NCI-H146 treated with DMSO at 0.1 percent for 48 hours (cell line): ENCODE measurements around the gene KRTAP10-9.
"Not testable (repeated sequence)": the region's sequence is repeated elsewhere in the genome, so short reads cannot be mapped to it uniquely, and the experiment has no call there.

Source experiments
- DNase-seq: peaks from one replicate; lab custom pipeline; 2025; ENCODE audit not compliant: unreplicated experiment; lab: John Stamatoyannopoulos, UW

KRTAP10-9 gene

GRCh38 chr21:44658913-44659595 lies 32.2 kb downstream of the KRTAP10-9 start:
- no peak for DNase-seq

- not testable (repeated sequence) for DNase-seq
Measured at GRCh38 chr21:44661567-44661966, 34.7 kb downstream of the KRTAP10-9 start.

- DNase-seq = no peak
Measured at GRCh38 chr21:44664691-44665090, 37.8 kb downstream of the KRTAP10-9 start.

GRCh38 chr21:44666401-44667320 lies 39.8 kb downstream of the KRTAP10-9 start, which contains the start of gene KRTAP12-2:
KRTAP12-2 (minus strand) TSS chr21:44666927; CDS start chr21:44666886, 41 bp downstream.
- no peak for DNase-seq

- DNase-seq = no peak
Measured at GRCh38 chr21:44667612-44668011, 40.7 kb downstream of the KRTAP10-9 start.

GRCh38 chr21:44670642-44671432 lies 43.9 kb downstream of the KRTAP10-9 start:
- no peak for DNase-seq

- no peak for DNase-seq
Measured at GRCh38 chr21:44671911-44672310, 45.0 kb downstream of the KRTAP10-9 start.

- DNase-seq = no peak
Measured at GRCh38 chr21:44677881-44678280, 51.0 kb downstream of the KRTAP10-9 start.
